AG10803 (cell line): ENCODE results near the gene THSD4.

ENCODE experiments used
- DNase-seq: peaks from one replicate; pipeline ENCODE4 v3.0.0; 2010; ENCODE audit warnings: low read depth
- H3K4me3 ChIP-seq: 2 replicates; pipeline ENCODE4 v1.5.1; 2011; ENCODE audit warnings: mild to moderate bottlenecking, low read length, control low read depth
- TF ChIP-seq, protein P1 (sequence below): conservative IDR thresholded peaks from 2 replicates; pipeline ENCODE4 v1.5.1; 2011; ENCODE audit warnings: mild to moderate bottlenecking, low read length, control low read depth, inconsistent platforms

Gene THSD4

DNA sequence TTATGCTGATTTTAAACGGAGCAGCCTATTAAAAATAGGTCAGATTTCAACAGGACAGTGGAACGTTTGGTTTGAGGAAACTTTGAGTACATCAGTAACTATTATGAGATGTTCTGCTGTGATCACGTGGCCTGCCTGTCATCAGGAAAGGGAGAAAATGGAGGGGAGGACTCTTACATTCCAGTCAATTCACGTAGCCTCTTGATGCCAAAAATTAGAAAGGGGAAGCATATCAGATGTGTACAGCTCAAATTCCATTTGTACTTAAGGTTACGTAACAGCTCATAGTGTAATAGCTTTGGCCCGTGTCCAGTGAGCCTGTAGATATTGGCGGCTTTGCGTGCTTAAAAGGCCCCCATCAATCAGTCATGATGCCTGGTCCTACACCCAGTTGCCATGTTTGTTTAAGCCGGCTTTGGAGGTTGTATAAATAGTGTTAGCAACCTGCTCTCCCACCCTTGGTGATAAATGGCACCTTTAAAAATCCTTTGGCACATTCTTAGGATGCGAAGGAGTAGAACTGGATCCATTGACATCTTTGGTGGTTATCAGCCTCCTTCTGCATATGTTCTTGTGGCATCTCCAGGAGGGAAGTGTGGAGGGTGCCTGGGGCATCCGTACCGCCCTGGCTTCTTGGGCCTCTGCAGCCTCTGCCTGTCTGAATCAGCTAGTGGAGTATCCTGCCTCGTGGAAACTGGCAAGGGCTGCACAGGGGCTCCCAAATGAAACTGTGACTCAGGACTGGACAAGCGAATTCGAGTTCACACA is 163.9 kb downstream of the THSD4 start:
- no peak overlapping the region for H3K4me3 ChIP-seq
- DNase-seq = peak; percentile 96
- TF ChIP-seq, protein P1, sequence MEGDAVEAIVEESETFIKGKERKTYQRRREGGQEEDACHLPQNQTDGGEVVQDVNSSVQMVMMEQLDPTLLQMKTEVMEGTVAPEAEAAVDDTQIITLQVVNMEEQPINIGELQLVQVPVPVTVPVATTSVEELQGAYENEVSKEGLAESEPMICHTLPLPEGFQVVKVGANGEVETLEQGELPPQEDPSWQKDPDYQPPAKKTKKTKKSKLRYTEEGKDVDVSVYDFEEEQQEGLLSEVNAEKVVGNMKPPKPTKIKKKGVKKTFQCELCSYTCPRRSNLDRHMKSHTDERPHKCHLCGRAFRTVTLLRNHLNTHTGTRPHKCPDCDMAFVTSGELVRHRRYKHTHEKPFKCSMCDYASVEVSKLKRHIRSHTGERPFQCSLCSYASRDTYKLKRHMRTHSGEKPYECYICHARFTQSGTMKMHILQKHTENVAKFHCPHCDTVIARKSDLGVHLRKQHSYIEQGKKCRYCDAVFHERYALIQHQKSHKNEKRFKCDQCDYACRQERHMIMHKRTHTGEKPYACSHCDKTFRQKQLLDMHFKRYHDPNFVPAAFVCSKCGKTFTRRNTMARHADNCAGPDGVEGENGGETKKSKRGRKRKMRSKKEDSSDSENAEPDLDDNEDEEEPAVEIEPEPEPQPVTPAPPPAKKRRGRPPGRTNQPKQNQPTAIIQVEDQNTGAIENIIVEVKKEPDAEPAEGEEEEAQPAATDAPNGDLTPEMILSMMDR = no peak

DNA sequence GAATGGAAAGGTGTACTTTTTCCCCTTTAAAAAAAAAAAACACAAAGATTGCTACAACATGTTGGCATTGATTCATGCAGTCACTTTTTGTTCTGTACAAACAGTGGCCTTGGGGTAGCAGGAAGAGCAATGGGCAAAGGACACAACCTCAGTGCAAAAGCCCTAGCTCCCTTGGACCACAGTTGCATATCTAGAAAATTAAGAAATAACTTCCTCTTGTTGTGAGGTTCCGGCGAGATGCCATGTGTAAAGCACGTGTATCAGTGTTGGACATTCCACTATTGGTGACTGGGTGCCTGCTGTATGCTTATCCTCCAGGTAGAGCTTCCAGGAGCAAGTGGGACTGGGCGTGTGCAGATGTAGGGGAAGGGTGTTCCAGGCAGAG is 164.5 kb downstream of the THSD4 start:
- TF ChIP-seq, protein P1 = no peak
- no peak for DNase-seq

DNA sequence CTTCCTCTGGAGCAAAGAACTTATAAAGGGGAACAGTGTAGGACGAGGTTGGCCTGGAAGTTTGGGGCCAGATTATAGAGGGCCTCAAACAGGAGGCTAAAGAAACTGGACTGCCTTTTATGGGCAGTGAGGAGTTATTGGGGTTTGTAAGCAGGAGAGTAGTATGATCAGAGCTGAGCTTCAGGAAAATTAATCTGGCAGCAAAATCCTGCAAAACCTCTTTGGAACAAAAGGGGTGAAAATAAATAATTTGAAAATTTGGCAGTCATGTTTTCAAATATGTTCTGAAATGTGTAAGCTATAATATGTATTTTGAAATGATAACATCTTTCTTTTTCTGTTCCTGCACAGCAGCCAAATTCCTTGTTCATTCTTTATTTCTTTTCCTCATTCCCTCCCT is 164.9 kb downstream of the THSD4 start:
- no peak for DNase-seq
- TF ChIP-seq, protein P1 = no peak
- H3K4me3 ChIP-seq = no peak overlapping the region

More for the DNA sequence above, 164.5 kb downstream of the THSD4 start:
- H3K4me3 ChIP-seq = no peak overlapping the region

DNA sequence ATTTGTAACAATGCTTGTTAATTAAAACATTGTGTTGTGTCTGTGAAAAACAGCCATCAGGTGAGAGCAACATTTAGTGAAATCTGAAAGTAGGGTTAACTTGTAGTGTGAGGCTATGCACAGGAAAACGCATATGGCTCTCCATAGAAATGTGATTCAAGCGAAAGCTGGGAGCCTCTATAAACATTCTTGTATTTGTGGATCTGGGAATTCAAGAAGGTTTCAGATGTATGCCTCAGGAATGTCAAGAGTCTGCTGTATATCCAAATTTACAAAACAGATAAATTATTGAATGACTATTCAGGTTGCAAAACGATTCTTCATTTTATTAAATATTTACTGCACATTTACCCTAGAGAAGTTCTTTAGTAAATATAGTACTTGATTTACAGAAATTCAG is 166.0 kb downstream of the THSD4 start:
- H3K4me3 ChIP-seq = no peak overlapping the region
- DNase-seq = no peak
- TF ChIP-seq, protein P1 = no peak

DNA sequence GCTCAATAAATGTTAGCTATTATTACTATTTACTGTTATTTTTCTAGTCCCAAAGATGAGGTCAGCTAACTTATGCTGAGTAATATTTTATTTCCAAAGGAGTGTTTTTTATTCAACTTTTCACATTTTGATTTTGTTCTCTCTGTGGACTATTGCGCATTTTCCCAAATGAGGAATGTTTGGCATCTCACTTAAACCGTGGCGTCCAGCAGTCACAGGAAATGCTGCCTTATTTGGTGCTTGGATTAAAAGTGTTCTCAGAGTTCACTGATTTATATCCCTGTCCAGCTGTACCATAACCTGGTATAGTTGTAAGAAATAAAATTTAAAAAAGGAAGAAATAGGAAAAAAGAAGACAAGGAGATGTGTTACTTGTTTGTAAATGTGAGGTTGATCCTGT is 166.8 kb downstream of the THSD4 start:
- no peak overlapping the region for H3K4me3 ChIP-seq
- TF ChIP-seq, protein P1 = no peak
- DNase-seq = peak; percentile 81

DNA sequence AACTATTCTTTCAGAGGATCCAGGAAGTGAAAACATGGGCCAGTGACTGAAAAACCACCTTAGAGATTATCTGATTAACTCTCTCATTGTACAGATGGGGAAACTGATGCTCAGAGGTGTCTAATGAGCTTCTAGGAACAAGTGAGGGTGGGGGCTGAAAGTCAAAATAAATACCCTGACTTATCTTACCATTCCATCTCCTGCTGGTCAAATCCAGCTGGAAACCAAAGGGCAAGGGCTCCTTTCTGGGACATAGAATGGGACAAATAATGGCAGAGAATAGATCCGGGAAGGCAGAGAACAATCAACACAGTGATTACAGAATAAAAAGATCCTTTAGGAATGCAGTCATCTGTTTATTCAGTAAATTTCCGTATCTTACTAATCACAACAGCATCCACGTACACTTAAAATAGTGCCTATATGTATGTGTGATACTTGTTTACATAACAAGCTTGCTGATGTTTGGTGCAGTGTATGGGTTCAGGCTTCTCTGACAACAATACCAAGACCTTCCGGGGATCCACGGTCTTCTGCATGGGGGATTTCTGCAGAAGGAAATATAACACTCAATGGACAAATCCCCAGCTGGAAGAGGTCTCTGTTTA is 173.2 kb downstream of the THSD4 start:
- TF ChIP-seq, protein P1 = no peak
- no peak for DNase-seq
- no peak overlapping the region for H3K4me3 ChIP-seq

DNA sequence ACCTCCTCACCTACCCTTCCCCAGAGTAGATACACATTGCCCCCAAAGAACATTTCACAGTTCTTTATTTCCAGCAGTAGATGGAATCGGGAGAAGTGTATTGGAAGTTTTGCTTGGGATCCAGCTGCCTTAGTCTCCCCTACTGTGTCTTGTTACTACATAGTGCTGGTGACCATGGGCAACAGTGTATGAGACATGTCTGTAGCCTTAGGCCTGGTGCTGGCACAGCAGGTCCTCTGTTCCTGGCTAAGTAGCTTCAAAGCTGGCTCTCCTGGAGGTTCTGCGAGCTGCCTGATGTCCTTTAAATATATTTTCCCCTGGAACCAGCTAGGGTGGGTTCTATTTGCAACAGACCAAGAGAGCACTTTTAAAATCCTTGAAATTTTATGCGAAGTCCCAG is 174.7 kb downstream of the THSD4 start:
- TF ChIP-seq, protein P1 = no peak

More for the DNA sequence above, 174.7 kb downstream of the THSD4 start:
- no peak overlapping the region for H3K4me3 ChIP-seq
- no peak for DNase-seq
